Measurements from ENCODE around the gene HTR5A.

- no peak for TF ChIP-seq ESRRG (CRISPR knock-in tag; IDR thresholded peaks at IDR 0.05)
- TF ChIP-seq, protein P1, sequence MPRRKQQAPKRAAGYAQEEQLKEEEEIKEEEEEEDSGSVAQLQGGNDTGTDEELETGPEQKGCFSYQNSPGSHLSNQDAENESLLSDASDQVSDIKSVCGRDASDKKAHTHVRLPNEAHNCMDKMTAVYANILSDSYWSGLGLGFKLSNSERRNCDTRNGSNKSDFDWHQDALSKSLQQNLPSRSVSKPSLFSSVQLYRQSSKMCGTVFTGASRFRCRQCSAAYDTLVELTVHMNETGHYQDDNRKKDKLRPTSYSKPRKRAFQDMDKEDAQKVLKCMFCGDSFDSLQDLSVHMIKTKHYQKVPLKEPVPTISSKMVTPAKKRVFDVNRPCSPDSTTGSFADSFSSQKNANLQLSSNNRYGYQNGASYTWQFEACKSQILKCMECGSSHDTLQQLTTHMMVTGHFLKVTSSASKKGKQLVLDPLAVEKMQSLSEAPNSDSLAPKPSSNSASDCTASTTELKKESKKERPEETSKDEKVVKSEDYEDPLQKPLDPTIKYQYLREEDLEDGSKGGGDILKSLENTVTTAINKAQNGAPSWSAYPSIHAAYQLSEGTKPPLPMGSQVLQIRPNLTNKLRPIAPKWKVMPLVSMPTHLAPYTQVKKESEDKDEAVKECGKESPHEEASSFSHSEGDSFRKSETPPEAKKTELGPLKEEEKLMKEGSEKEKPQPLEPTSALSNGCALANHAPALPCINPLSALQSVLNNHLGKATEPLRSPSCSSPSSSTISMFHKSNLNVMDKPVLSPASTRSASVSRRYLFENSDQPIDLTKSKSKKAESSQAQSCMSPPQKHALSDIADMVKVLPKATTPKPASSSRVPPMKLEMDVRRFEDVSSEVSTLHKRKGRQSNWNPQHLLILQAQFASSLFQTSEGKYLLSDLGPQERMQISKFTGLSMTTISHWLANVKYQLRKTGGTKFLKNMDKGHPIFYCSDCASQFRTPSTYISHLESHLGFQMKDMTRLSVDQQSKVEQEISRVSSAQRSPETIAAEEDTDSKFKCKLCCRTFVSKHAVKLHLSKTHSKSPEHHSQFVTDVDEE (CRISPR knock-in tag; IDR thresholded peaks at IDR 0.05) = no peak
- no peak for TF ChIP-seq ARNTL (CRISPR knock-in tag; IDR thresholded peaks at IDR 0.05; ENCODE audit: borderline replicate concordance, low read depth)
- TF ChIP-seq, protein P2, sequence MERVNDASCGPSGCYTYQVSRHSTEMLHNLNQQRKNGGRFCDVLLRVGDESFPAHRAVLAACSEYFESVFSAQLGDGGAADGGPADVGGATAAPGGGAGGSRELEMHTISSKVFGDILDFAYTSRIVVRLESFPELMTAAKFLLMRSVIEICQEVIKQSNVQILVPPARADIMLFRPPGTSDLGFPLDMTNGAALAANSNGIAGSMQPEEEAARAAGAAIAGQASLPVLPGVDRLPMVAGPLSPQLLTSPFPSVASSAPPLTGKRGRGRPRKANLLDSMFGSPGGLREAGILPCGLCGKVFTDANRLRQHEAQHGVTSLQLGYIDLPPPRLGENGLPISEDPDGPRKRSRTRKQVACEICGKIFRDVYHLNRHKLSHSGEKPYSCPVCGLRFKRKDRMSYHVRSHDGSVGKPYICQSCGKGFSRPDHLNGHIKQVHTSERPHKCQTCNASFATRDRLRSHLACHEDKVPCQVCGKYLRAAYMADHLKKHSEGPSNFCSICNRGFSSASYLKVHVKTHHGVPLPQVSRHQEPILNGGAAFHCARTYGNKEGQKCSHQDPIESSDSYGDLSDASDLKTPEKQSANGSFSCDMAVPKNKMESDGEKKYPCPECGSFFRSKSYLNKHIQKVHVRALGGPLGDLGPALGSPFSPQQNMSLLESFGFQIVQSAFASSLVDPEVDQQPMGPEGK (CRISPR knock-in tag; IDR thresholded peaks at IDR 0.05; ENCODE audit: borderline replicate concordance) = no peak
- TF ChIP-seq RARB (CRISPR knock-in tag; IDR thresholded peaks at IDR 0.05) = no peak
- TF ChIP-seq GLIS3 (CRISPR knock-in tag; IDR thresholded peaks at IDR 0.05) = no peak
Observed at GRCh38 chr7:155106356-155106755, 36.2 kb downstream of the HTR5A start.

Measured in SK-N-SH treated with all-trans-retinoic acid at 6 μM for 48 hours (cell line).